GM21515 (cell line): ENCODE results near the gene BDH1.
"Not testable (repeated sequence)": the region's sequence is repeated elsewhere in the genome, so short reads cannot be mapped to it uniquely, and the experiment has no call there.

Experiments
- ATAC-seq: cut with Tn5 transposase; IDR thresholded peaks from one replicate; pipeline ENCODE4 v1.9.1; 2021; ENCODE audit not compliant: unreplicated experiment

BDH1 gene

DNA sequence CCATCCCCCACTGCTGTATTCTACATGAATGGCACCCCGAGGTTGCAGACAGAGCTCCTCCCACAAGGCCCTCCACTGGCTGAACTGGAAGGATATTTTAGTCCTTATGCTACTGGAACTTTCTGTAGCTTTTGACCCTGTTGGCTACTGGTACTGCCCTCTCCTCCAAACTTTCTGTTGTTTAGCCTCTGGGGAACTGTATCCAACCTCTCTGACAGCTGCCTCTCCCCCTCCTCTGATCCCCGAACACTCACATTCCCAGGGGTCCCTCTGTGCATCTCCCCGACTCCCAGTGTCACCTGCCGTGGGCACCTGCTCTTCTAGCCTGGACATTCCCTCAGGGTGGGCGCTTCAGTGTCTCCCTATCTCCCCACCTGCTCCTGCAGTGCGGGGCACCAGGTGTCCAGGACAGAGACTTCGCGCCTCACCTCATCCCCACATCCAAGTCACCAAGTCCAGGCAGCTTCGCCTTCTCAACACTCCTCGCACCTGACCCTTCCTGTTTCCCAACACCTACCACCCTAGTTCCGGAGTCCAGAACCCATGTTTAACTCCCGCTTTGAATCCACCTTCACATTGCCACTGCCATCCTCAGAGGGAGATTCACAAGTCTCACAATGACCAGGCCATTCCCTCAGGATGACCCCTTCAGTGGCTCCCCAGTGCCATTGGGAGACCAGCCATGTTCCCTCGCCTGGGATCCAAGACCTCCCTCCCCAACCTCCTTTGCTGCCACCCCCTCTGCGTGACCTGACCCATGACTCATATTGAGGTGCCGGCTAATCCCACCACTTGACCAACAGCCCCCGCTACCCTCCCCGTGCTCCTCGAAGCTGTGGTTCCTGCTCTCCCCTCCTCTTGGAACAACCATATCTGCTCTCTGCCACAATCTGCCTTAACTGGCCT lies 34.2 kb downstream of the BDH1 start:
- no peak for ATAC-seq

- ATAC-seq: no peak
Observed at GRCh38 chr3:197520311-197521276, 35.2 kb downstream of the BDH1 start.

DNA sequence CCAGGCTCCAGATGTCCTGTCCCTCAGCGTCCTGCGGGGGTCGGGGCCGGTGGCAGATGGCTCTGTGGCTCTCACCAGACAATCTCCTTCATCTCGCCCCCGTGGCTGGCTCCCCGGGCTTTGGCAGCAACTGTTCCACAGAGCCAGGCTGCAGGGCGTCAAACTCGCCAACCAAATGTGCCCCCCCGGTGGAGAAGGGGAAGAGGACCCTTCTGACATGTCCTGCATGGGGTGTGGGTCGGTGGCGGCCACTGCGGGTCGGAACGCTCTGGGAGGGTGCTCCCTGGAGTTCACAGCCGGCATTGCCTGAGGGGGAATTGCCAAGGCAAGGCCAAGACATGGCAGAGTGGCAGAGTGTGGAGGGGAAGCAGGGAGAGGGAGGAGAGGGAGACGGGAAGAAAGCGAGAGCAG lies 36.0 kb downstream of the BDH1 start:
- no peak for ATAC-seq

- no peak for ATAC-seq
Observed at GRCh38 chr3:197518881-197519421, 36.8 kb downstream of the BDH1 start.

DNA sequence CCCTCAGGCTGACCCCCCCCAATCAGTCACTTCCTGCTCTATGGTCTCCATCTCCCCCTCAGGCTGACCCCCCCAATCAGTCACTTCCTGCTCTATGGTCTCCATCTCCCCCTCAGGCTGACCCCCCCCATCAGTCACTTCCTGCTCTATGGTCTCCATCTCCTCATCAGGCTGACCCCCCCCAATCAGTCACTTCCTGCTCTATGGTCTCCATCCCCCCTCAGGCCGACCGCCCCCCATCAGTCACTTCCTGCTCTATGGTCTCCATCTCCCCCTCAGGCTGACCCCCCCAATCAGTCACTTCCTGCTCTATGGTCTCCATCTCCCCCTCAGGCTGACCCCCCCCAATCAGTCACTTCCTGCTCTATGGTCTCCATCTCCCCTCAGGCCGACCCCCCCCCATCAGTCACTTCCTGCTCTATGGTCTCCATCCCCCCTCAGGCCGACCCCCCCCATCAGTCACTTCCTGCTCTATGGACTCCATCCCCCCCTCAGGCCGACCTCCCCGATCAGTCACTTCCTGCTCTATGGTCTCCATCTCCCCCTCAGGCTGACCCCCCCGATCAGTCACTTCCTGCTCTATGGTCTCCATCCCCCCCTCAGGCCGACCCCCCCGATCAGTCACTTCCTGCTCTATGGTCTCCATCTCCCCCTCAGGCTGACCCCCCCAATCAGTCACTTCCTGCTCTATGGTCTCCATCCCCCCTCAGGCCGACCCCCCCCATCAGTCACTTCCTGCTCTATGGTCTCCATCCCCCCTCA lies 37.7 kb downstream of the BDH1 start:
- not testable (repeated sequence) for ATAC-seq

DNA sequence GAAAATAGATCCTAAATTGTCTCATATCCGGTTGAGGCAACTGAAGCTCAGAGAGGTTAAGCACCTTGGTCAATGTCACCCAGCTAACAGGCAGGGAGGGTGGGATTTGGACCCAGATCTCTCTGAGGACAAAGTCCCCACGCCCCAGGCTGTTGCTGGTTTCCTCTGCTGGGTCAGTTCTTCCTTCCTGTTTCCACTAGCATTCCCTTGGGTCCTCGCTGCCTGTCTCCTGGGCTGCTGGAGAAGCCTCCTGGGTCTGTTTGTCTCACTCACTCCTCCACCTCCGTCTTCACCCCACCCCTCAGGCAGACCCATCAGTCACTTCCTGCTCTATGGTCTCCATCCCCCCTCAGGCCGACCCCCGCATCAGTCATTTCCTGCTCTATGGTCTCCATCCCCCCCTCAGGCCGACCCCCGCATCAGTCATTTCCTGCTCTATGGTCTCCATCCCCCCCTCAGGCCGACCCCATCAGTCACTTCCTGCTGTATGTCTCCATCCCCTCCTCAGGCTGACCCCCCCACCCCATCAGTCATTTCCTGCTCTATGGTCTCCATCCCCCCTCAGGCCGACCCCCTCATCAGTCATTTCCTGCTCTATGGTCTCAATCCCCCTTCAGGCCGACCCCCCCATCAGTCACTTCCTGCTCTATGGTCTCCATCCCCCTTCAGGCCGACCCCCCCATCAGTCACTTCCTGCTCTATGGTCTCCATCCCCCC lies 38.7 kb downstream of the BDH1 start:
- not testable (repeated sequence) for ATAC-seq

DNA sequence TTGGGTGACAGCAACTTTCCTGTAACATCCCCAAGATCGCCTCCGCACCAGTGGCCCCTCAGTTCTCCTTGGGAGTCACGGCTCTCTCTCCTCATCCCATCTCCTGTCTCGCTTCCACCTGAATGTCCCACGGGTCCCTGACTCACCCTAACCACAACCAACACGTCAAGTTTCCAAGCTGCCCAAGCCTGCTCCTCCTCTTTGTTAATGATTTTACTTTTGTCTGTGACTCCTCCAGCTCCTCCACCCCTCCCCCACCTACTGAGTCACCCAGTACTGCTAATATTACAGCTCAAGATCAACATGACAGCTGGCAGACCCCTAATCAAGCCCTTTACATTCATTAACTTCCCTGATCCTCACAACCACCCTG lies 39.3 kb downstream of the BDH1 start:
- ATAC-seq: no peak

- ATAC-seq: no peak
Observed at GRCh38 chr3:197514786-197515355, 40.9 kb downstream of the BDH1 start.

- ATAC-seq: no peak
Observed at GRCh38 chr3:197513953-197514785, 41.6 kb downstream of the BDH1 start.

- ATAC-seq: no peak
Observed at GRCh38 chr3:197512691-197513571, 42.8 kb downstream of the BDH1 start.

GRCh38 chr3:197511853-197512635 lies 43.7 kb downstream of the BDH1 start:
- no peak for ATAC-seq

GRCh38 chr3:197511130-197511529 lies 44.6 kb downstream of the BDH1 start:
- ATAC-seq: no peak

- no peak for ATAC-seq
Observed at GRCh38 chr3:197510642-197511018, 45.1 kb downstream of the BDH1 start.

DNA sequence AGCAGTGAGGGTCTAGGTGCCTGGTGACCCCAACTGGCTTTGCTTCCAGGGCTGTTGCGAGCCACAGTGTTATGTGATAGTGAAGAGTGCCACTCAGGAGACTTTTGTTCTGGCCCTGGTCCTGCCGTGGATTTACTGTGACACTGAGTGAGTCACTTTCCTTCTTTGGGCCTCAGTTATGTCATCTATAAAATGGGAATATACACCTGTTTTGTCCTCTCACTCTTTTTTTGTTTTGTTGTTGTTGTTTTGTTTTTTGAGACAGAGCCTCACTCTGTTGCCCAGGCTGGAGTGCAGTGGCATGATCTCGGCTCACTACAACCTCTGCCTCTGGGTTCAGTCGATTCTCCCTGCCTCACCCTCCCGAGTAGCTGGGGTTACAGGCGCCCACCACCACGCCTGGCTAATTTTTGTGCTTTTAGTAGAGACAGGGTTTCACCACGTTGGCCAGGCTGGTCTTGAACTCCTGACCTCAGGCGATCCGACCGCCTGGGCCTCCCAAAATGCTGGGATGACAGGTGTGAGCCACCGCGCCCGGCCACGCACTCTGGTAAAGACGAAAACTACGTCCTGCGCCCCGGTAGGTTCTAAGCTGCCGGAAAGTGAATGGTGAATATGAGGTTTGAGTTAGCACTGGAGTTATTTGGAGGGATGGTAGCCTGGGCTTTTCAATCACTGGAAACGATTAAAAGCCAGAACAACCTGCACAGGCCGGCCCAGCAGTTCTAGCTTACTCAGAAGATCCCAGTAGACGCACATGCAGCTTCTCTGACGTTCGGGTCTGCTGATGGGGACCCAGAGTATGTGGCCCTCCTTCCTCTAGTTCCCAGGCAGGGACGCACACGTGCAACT lies 46.6 kb downstream of the BDH1 start:
- no peak for ATAC-seq

- ATAC-seq: no peak
Observed at GRCh38 chr3:197508461-197508860, 47.3 kb downstream of the BDH1 start.

- no peak for ATAC-seq
Observed at GRCh38 chr3:197508051-197508451, 47.7 kb downstream of the BDH1 start.
